HCT116 (cell line): ENCODE results near the gene ZBTB24. TPM values are rescaled to one million over a fixed set of nuclear protein-coding genes. Genes with fewer than 3 reads are reported as not detected.

ENCODE experiments used
- ATAC-seq: fragments of 200-7000 bp; cut with Tn5 transposase; 2 replicates; pipeline ENCODE4 v1.9.1; 2020; ENCODE audit warnings: mild to moderate bottlenecking, moderate library complexity
- BruUV-seq: library from RNA; stranded (reverse); fragments of 400-500 nt; replicated peaks from 2 replicates; lab custom pipeline; 2021; lab: Mats Ljungman, UMichigan
- CTCF ChIA-PET: fragments of 300-600 bp; sonication (Branson Sonifier 250); formaldehyde crosslinking; loops from one replicate; lab custom pipeline; 2021; ENCODE audit warnings: antibody characterized with exemption; lab: Charles Lee
- POLR2A ChIA-PET: fragments of 300-600, 350-600 bp; sonication (Branson Sonifier 250); formaldehyde crosslinking; loops from one replicate; lab custom pipeline; 2021; ENCODE audit warnings: antibody characterized with exemption; lab: Charles Lee
- RAD21 ChIA-PET, 2 experiments: fragments of 300-600 bp; sonication (Branson Sonifier 250); formaldehyde crosslinking; loops; one replicate each; lab custom pipeline; 2023; ENCODE audit warnings: low total read pairs in 2 of 2; ENCODE audit not compliant: uncharacterized antibody in 2 of 2, unreplicated experiment in 2 of 2, low non-redundant PET in 1 of 2; lab: Charles Lee
- DNase-seq: peaks from one replicate; pipeline ENCODE4 v3.0.0-alpha.2; 2010; ENCODE audit warnings: low read depth, low spot score
- H2AFZ ChIP-seq: fragments of 200-600 bp; shearing (Covaris generic), sonication (generic); 2 replicates; pipeline ENCODE4 v1.6.1; 2017; ENCODE audit warnings: low read depth, mixed run types, mixed read lengths, antibody characterized with exemption, low read length; ENCODE audit not compliant: poor library complexity, severe bottlenecking
- H3K27ac ChIP-seq: 2 replicates; pipeline ENCODE4 v1.5.1; 2012; ENCODE audit warnings: low read depth, low read length
- H3K27me3 ChIP-seq: fragments of 200-600 bp; sonication (generic); 2 replicates; pipeline ENCODE4 v1.6.1; 2016; ENCODE audit warnings: mixed run types, low read length, mixed read lengths; ENCODE audit not compliant: insufficient read depth
- H3K36me3 ChIP-seq, 2 experiments: fragments of 200-500 bp in 1 of 2; fragments of 200-600 bp in 1 of 2; sonication (Bioruptor generic) in 1 of 2; sonication (generic) in 1 of 2; 2 replicates each; pipeline versions ENCODE4 v1.5.1 to v1.6.1; 2014 to 2016; ENCODE audit warnings: low read length in 2 of 2, inconsistent platforms in 1 of 2, mixed read lengths in 1 of 2, mixed run types in 1 of 2; ENCODE audit not compliant: insufficient read depth in 2 of 2, control insufficient read depth in 1 of 2
- H3K4me1 ChIP-seq, 2 experiments: fragments of 200-600 bp in 1 of 2; sonication (generic) in 1 of 2; 2 replicates each; pipeline versions ENCODE4 v1.5.1 to v1.6.1; 2012 to 2017; ENCODE audit warnings: low read length in 2 of 2, inconsistent platforms in 1 of 2, mild to moderate bottlenecking in 1 of 2, mixed read lengths in 1 of 2, mixed run types in 1 of 2, moderate library complexity in 1 of 2; ENCODE audit not compliant: insufficient read depth in 2 of 2, control insufficient read depth in 1 of 2
- H3K4me2 ChIP-seq: fragments of 200-600 bp; sonication (generic); 2 replicates; pipeline ENCODE4 v1.6.1; 2017; ENCODE audit warnings: mixed run types, low read length, mixed read lengths
- H3K4me3 ChIP-seq, 2 experiments: fragments of 200-600 bp in 1 of 2; sonication (generic) in 1 of 2; replicated peaks in 1 of 2; 2 replicates each; pipeline ENCODE4 v1.5.1; 2011 to 2016; ENCODE audit warnings: low read length in 2 of 2, control low read depth in 1 of 2, low read depth in 1 of 2, mild to moderate bottlenecking in 1 of 2, mixed read lengths in 1 of 2, mixed run types in 1 of 2
- H3K79me2 ChIP-seq: fragments of 200-600 bp; sonication (generic); 2 replicates; pipeline ENCODE4 v1.6.1; 2017; ENCODE audit warnings: mild to moderate bottlenecking, mixed run types, low read length, moderate library complexity, mixed read lengths; ENCODE audit not compliant: insufficient read depth
- H3K9ac ChIP-seq: fragments of 200-600 bp; sonication (generic); 2 replicates; pipeline ENCODE4 v1.6.1; 2016; ENCODE audit warnings: low read length, mixed read lengths
- H3K9me2 ChIP-seq: fragments of 200-600 bp; sonication (generic), shearing (Covaris generic); 2 replicates; pipeline ENCODE4 v1.6.1; 2017; ENCODE audit warnings: mixed run types, mild to moderate bottlenecking, moderate library complexity; ENCODE audit not compliant: insufficient read depth
- H3K9me3 ChIP-seq, 2 experiments: fragments of 200-500 bp in 1 of 2; fragments of 200-600 bp in 1 of 2; sonication (Bioruptor generic) in 1 of 2; sonication (generic) in 1 of 2; 2 replicates each; pipeline ENCODE4 v1.6.1; 2014 to 2017; ENCODE audit warnings: low read length in 2 of 2, mixed read lengths in 2 of 2, inconsistent platforms in 1 of 2, low read depth in 1 of 2, mild to moderate bottlenecking in 1 of 2, mixed run types in 1 of 2, moderate library complexity in 1 of 2; ENCODE audit not compliant: control insufficient read depth in 1 of 2, insufficient read depth in 1 of 2
- H4K20me1 ChIP-seq: fragments of 200-600 bp; sonication (generic), shearing (Covaris generic); 2 replicates; pipeline ENCODE4 v1.6.1; 2017; ENCODE audit warnings: mixed run types, mild to moderate bottlenecking, moderate library complexity; ENCODE audit not compliant: insufficient read depth
- ATF3 ChIP-seq: IDR thresholded peaks from 2 replicates; pipeline ENCODE4 v1.6.1; 2012
- CBX3 ChIP-seq: IDR thresholded peaks from 2 replicates; pipeline ENCODE4 v1.6.1; 2012; ENCODE audit warnings: low read depth
- CEBPB ChIP-seq: IDR thresholded peaks from 2 replicates; pipeline ENCODE4 v1.6.1; 2012; ENCODE audit warnings: low read depth
- EGR1 ChIP-seq: IDR thresholded peaks from 2 replicates; pipeline ENCODE4 v1.6.1; 2012; ENCODE audit warnings: low read depth
- ELF1 ChIP-seq: IDR thresholded peaks from 2 replicates; pipeline ENCODE4 v1.6.1; 2012; ENCODE audit warnings: low read depth, borderline replicate concordance
- EZH2 ChIP-seq: fragments of 200-600 bp; sonication (generic); IDR thresholded peaks from 2 replicates; pipeline ENCODE4 v1.6.1; 2017; ENCODE audit warnings: antibody characterized with exemption, mixed run types
- FOSL1 ChIP-seq: IDR thresholded peaks from 2 replicates; pipeline ENCODE4 v1.6.1; 2012; ENCODE audit warnings: low read depth
- POLR2AphosphoS5 ChIP-seq: IDR thresholded peaks from 2 replicates; pipeline ENCODE4 v1.6.1; 2011; ENCODE audit warnings: mild to moderate bottlenecking, low read depth, low read length, moderate library complexity
- RAD21 ChIP-seq: IDR thresholded peaks from 2 replicates; pipeline ENCODE4 v1.6.1; 2012; ENCODE audit warnings: low read depth, mild to moderate bottlenecking
- SIN3A ChIP-seq: IDR thresholded peaks from 2 replicates; pipeline ENCODE4 v1.6.1; 2012; ENCODE audit warnings: low read depth
- SP1 ChIP-seq: IDR thresholded peaks from 2 replicates; pipeline ENCODE4 v1.6.1; 2012; ENCODE audit warnings: low read depth
- SRF ChIP-seq: IDR thresholded peaks from 2 replicates; pipeline ENCODE4 v1.6.1; 2012; ENCODE audit warnings: low read depth
- TCF7L2 ChIP-seq: IDR thresholded peaks from 2 replicates; pipeline ENCODE4 v1.7.0; 2011; ENCODE audit warnings: borderline replicate concordance, inconsistent platforms; ENCODE audit not compliant: insufficient read depth, insufficient read length; ENCODE audit errors: extremely low read depth
- YY1 ChIP-seq: IDR thresholded peaks from 2 replicates; pipeline ENCODE4 v1.6.1; 2011; ENCODE audit warnings: low read length, low read depth, moderate library complexity, mild to moderate bottlenecking; ENCODE audit not compliant: insufficient replicate concordance; ENCODE audit errors: extremely low read depth
- ZFX ChIP-seq: fragments of 450-650 bp; IDR thresholded peaks from 2 replicates; pipeline ENCODE4 v1.6.1; 2017
- ZNF274 ChIP-seq: fragments of 200-500 bp; sonication (Bioruptor generic); IDR thresholded peaks from 2 replicates; pipeline ENCODE4 v1.6.1; 2014; ENCODE audit warnings: mild to moderate bottlenecking, low read depth, low read length, inconsistent platforms
- intact Hi-C: fragments of 100-400 bp; cut with micrococcal nuclease; formaldehyde crosslinking; loops from 2 replicates; pipeline ENCODE4 v1.10.0; 2022
- total RNA-seq: library from RNA; stranded (reverse); gene quantifications from one replicate; pipeline ENCODE4 v1.2.1, GENCODE V29; 2021; ENCODE audit not compliant: unreplicated experiment
- TF ChIP-seq, protein P1 (sequence below), 3 experiments: fragments of 200-600 bp in 1 of 3; sonication (generic) in 1 of 3; IDR thresholded peaks in 2 of 3; conservative IDR thresholded peaks in 1 of 3; 2 replicates each; pipeline ENCODE4 v1.5.1; 2012 to 2017; ENCODE audit warnings: low read depth in 2 of 3, low read length in 2 of 3, antibody characterized with exemption in 1 of 3, borderline replicate concordance in 1 of 3, control low read depth in 1 of 3, mild to moderate bottlenecking in 1 of 3, mixed read lengths in 1 of 3, mixed run types in 1 of 3, moderate library complexity in 1 of 3; ENCODE audit not compliant: insufficient read depth in 1 of 3
- TF ChIP-seq, protein P2 (sequence below): IDR thresholded peaks from 2 replicates; pipeline ENCODE4 v1.6.1; 2011; ENCODE audit warnings: mild to moderate bottlenecking, low read length, moderate library complexity; ENCODE audit not compliant: insufficient replicate concordance; ENCODE audit errors: extremely low read depth
- TF ChIP-seq, protein P3 (sequence below): IDR thresholded peaks from 2 replicates; pipeline ENCODE4 v1.6.1; 2012; ENCODE audit warnings: low read depth
- TF ChIP-seq, protein P4 (sequence below): IDR thresholded peaks from 2 replicates; pipeline ENCODE4 v1.6.1; 2012

The ZBTB24 gene
- total RNA-seq, 1 experiment from 2014 or later, result 11.3 TPM

- ChIA-PET RAD21 (no interaction called here), POLR2A (no interaction called here), CTCF (no interaction called here)
- TF ChIP-seq, protein P1, sequence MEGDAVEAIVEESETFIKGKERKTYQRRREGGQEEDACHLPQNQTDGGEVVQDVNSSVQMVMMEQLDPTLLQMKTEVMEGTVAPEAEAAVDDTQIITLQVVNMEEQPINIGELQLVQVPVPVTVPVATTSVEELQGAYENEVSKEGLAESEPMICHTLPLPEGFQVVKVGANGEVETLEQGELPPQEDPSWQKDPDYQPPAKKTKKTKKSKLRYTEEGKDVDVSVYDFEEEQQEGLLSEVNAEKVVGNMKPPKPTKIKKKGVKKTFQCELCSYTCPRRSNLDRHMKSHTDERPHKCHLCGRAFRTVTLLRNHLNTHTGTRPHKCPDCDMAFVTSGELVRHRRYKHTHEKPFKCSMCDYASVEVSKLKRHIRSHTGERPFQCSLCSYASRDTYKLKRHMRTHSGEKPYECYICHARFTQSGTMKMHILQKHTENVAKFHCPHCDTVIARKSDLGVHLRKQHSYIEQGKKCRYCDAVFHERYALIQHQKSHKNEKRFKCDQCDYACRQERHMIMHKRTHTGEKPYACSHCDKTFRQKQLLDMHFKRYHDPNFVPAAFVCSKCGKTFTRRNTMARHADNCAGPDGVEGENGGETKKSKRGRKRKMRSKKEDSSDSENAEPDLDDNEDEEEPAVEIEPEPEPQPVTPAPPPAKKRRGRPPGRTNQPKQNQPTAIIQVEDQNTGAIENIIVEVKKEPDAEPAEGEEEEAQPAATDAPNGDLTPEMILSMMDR (IDR thresholded peaks at IDR 0.05 in 2 of 3, conservative IDR thresholded peaks at IDR 0.05 in 1 of 3; ENCODE audit: borderline replicate concordance in 1 of 3, insufficient read depth in 1 of 3, low read depth in 2 of 3, low read length in 2 of 3), result no peak
- TF ChIP-seq, protein P2, sequence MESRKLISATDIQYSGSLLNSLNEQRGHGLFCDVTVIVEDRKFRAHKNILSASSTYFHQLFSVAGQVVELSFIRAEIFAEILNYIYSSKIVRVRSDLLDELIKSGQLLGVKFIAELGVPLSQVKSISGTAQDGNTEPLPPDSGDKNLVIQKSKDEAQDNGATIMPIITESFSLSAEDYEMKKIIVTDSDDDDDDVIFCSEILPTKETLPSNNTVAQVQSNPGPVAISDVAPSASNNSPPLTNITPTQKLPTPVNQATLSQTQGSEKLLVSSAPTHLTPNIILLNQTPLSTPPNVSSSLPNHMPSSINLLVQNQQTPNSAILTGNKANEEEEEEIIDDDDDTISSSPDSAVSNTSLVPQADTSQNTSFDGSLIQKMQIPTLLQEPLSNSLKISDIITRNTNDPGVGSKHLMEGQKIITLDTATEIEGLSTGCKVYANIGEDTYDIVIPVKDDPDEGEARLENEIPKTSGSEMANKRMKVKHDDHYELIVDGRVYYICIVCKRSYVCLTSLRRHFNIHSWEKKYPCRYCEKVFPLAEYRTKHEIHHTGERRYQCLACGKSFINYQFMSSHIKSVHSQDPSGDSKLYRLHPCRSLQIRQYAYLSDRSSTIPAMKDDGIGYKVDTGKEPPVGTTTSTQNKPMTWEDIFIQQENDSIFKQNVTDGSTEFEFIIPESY, result no peak
- TF ChIP-seq TCF7L2 (no peak), YY1 (no peak), SIN3A (no peak), ATF3 (no peak), CEBPB (no peak), RAD21 (no peak), CBX3 (no peak), SRF (no peak), SP1 (no peak), FOSL1 (no peak), POLR2AphosphoS5 (no peak), ZFX (no peak), EGR1 (no peak), ELF1 (no peak), EZH2 (no peak), ZNF274 (no peak)
- TF ChIP-seq, protein P3, sequence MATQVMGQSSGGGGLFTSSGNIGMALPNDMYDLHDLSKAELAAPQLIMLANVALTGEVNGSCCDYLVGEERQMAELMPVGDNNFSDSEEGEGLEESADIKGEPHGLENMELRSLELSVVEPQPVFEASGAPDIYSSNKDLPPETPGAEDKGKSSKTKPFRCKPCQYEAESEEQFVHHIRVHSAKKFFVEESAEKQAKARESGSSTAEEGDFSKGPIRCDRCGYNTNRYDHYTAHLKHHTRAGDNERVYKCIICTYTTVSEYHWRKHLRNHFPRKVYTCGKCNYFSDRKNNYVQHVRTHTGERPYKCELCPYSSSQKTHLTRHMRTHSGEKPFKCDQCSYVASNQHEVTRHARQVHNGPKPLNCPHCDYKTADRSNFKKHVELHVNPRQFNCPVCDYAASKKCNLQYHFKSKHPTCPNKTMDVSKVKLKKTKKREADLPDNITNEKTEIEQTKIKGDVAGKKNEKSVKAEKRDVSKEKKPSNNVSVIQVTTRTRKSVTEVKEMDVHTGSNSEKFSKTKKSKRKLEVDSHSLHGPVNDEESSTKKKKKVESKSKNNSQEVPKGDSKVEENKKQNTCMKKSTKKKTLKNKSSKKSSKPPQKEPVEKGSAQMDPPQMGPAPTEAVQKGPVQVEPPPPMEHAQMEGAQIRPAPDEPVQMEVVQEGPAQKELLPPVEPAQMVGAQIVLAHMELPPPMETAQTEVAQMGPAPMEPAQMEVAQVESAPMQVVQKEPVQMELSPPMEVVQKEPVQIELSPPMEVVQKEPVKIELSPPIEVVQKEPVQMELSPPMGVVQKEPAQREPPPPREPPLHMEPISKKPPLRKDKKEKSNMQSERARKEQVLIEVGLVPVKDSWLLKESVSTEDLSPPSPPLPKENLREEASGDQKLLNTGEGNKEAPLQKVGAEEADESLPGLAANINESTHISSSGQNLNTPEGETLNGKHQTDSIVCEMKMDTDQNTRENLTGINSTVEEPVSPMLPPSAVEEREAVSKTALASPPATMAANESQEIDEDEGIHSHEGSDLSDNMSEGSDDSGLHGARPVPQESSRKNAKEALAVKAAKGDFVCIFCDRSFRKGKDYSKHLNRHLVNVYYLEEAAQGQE, result no peak
- TF ChIP-seq, protein P4, sequence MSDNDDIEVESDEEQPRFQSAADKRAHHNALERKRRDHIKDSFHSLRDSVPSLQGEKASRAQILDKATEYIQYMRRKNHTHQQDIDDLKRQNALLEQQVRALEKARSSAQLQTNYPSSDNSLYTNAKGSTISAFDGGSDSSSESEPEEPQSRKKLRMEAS, result no peak
- no peak overlapping the region for H3K4me2 ChIP-seq
- H3K27me3 ChIP-seq, result no peaks in the 10 kb centered on the region
- H3K9ac ChIP-seq, result no peak overlapping the region
- H4K20me1 ChIP-seq, result no peaks in the 10 kb centered on the region
- no peak overlapping the region for H3K4me3 ChIP-seq
- no peaks in the 10 kb centered on the region; the same call in 1 of the 2 replicates for H3K9me2 ChIP-seq
- H3K4me1 ChIP-seq, result peaks cover 0 to 3% of the 10 kb centered on the region in 2 experiments; a peak in 1 of 4 replicates
- no peaks in the 10 kb centered on the region for H3K36me3 ChIP-seq
- no peak for ATAC-seq
- H3K79me2 ChIP-seq, result no peaks in the 10 kb centered on the region
- no peak overlapping the region for H2AFZ ChIP-seq
- no peak for DNase-seq
- no peaks in the 10 kb centered on the region for H3K9me3 ChIP-seq
- no TSS peak for BruUV-seq
- H3K27ac ChIP-seq, result no peak overlapping the region
- intact Hi-C loops, result no loop called here
These were observed 33.9 kb upstream of the ZBTB24 start for GRCh38 chr6:109516929-109517328.
